ENCODE data around the gene CEP85L. TPM values are rescaled to one million over a fixed set of nuclear protein-coding genes. Genes with fewer than 3 reads are reported as not detected.

Gene CEP85L
- total RNA-seq, 2 experiments from 2014 or later: 48.9 to 53.1 TPM

DNA sequence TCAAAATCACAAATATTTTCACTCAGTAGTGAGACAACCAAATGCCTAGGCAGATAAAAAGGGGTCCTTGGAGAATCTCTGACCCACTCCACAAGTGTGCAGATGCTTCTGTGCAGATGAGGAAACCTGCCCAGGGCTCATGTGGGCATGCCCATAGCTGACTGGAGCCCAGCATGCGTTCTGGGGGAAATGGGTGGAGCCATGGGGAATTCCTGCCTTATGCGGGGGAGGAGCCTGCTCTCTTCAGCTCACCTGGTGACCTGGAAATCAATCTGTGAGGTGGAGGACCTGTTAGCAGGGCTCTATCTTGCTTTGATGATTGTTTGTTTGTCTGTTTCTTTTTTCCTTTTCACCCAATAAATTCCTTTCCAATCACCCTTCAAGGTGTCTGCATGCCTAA is 126.7 kb downstream of the CEP85L start:
- peaks cover 1% of the 10 kb centered on the region for H3K9me3 Mint-ChIP-seq
- ATAC-seq (ENCODE audit: low read depth) (no peak), DNase-seq (no peak)
- H3K4me3 Mint-ChIP-seq: no peak overlapping the region
- H3K27ac Mint-ChIP-seq: no peak overlapping the region
- no peaks in the 10 kb centered on the region for H3K27me3 Mint-ChIP-seq
- peaks cover 31% of the 10 kb centered on the region for H3K36me3 Mint-ChIP-seq
- H3K4me1 Mint-ChIP-seq: peaks cover 9% of the 10 kb centered on the region
- POLR2A ChIA-PET: no interaction called here

DNA sequence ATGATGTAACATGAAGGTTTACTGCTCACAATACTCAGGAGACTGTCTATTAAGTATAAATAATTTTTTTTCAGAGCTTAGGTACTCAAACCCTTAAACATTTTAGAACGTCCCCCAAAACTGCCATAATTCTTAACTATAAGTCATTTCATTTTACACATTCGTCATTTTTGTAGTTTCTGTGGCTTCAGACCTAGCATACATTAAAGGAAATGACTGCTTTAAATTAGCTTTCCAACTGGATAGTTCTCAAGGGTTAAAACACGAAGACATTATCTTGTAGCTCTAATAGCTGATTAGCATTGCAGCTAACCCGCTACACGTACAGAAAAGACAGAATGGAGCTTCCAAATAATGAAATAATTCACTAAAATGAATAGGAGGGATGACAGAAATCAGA is 128.2 kb downstream of the CEP85L start:
- Mint-ChIP-seq H3K4me1 (peaks cover 9% of the 10 kb centered on the region), H3K4me3 (no peak overlapping the region), H3K27ac (no peak overlapping the region), H3K9me3 (peaks cover 1% of the 10 kb centered on the region), H3K36me3 (peaks cover 43% of the 10 kb centered on the region), H3K27me3 (no peaks in the 10 kb centered on the region)
- DNase-seq (no peak), ATAC-seq (ENCODE audit: low read depth) (no peak)
- POLR2A ChIA-PET: no interaction called here

DNA sequence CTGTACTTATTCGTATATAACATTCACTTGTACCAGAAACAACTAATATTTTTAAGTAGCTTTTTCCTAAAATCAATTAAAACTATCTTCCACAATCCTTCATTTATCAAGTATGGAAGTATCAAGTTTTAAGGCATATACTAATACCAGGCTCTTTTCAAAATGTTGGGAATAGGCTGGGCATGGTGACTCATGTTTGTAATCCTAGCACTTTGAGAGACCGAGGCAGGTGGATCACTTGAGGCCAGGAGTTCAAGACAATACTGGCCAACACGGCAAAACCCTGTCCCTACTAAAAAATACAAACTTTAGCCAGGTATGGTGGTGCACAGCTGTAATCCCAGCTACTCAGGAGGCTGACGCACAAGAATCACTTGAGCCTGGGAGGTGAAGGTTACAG is 129.0 kb downstream of the CEP85L start:
- Mint-ChIP-seq H3K4me1 (peaks cover 9% of the 10 kb centered on the region), H3K4me3 (no peak overlapping the region), H3K36me3 (peaks cover 51% of the 10 kb centered on the region), H3K27me3 (no peaks in the 10 kb centered on the region), H3K27ac (no peak overlapping the region), H3K9me3 (peaks cover 3% of the 10 kb centered on the region)
- POLR2A ChIA-PET: no interaction called here
- ATAC-seq (ENCODE audit: low read depth) (no peak), DNase-seq (no peak)

DNA sequence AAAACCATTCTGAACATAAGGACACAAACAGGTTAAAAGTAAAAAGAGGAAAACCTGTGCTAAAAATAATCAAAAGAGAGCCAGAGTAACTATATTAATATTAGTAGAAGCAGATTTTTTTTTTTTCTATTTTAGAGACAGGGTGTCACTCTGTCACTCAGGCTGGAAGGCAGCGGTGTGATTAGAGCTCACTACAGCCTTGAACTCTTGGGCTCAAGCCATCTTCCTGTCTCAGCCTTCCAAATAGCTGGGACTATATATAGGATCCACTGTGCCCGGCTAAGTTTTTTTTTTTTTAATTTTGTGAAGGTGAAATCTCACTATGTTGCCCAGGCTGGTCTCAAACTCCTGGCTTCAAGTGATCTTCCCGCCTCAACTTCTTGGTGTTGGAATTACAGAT is 136.7 kb downstream of the CEP85L start:
- POLR2A ChIA-PET: no interaction called here
- no peak overlapping the region for H3K27ac Mint-ChIP-seq
- DNase-seq: no peak
- H3K36me3 Mint-ChIP-seq: peaks cover 32% of the 10 kb centered on the region
- peaks cover 6% of the 10 kb centered on the region for H3K4me1 Mint-ChIP-seq
- H3K4me3 Mint-ChIP-seq: no peak overlapping the region
- H3K9me3 Mint-ChIP-seq: peaks cover 2% of the 10 kb centered on the region
- ATAC-seq (ENCODE audit: low read depth): no peak
- H3K27me3 Mint-ChIP-seq: no peaks in the 10 kb centered on the region

DNA sequence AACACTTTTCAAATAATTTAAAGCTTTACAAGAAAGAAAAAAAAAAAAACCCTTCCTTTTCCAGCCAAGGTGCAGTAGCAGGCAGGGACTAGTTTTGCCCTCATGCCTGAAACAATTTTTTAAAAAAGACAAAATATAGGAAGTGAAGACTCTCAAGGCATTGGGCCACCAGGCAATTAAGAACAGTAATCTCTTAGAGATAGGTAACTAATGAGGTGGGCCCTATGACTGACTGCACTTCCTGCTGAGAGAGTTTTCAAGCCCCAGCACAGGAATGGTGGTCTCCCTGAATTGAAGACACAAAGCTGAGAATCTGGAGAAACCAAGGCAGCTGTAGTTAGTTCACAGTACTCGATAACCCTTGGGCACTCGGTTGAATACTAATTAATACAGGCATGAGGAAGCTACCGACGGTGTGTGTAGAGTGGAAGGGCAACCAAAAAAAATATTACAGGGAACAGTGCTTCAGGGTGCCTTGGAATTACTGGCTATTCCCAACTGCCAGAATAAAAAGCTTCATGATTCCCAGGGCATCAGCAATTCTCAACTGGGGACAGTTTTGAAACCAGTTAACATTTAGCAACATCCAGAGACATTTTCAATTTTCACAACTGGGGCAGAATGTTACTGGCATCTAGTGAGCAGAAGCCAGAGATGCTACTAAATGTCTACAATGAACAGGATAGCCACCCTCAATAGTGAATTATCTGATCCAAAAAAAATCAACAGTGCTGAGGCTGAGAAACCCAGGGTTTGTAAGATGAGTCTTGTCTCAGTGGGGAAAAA is 139.3 kb downstream of the CEP85L start:
- H3K4me3 Mint-ChIP-seq: no peak overlapping the region
- no peaks in the 10 kb centered on the region for H3K27me3 Mint-ChIP-seq
- H3K9me3 Mint-ChIP-seq: no peaks in the 10 kb centered on the region
- peaks cover 8% of the 10 kb centered on the region for H3K4me1 Mint-ChIP-seq
- no peak for ATAC-seq (ENCODE audit: low read depth)
- peaks cover 13% of the 10 kb centered on the region for H3K36me3 Mint-ChIP-seq
- POLR2A ChIA-PET: no interaction called here
- H3K27ac Mint-ChIP-seq: no peak overlapping the region
- no peak for DNase-seq

DNA sequence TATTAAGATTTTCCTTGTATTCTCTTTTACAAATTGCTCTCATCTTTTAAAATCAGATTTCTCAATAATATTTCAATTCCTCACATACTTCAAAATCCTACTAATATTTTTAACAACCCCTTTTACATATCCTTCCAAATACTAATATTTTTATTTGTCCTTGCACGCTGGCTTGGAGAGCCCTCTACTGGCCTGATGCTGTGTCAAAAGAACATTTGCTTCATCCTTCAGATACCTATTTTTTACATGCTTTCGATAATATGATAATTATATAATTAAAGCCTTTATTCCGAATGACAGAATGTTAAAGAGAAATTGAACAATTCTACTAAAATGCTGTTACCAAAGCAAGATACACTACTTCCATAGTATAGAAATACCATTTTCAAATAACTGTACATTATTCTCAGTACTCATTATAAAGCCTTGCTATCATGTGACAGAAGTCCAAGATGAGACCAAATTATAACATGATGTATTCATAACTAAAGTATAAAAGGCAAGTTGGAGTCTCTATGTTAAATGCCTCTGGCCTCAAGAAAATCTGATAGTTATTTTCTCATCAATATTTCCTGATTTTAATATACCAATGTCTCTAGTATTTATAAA is 142.3 kb downstream of the CEP85L start:
- H3K36me3 Mint-ChIP-seq: peaks cover 21% of the 10 kb centered on the region
- no peaks in the 10 kb centered on the region for H3K27me3 Mint-ChIP-seq
- peaks cover 10% of the 10 kb centered on the region for H3K4me1 Mint-ChIP-seq
- peaks cover 2% of the 10 kb centered on the region for H3K9me3 Mint-ChIP-seq
- DNase-seq (no peak), ATAC-seq (ENCODE audit: low read depth) (no peak)
- H3K27ac Mint-ChIP-seq: no peak overlapping the region
- no peak overlapping the region for H3K4me3 Mint-ChIP-seq
- POLR2A ChIA-PET: no interaction called here

DNA sequence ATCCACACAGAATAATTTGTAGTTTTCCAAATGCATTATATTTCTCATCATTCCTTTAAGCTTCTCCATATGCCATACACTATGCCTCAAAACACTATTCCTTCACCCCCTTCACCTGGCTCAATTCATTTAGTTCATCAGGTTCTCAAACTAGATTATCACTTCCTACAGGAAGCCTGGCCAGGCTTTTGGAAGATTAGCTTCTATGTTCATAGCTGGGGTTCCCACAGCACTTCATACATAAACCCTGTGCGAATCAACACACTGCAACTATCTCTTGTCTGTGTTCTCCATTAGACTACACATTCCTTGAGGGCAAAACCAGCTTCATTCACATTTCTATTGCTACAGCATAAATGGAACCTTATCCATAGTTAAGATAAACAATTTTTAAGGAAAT is 143.8 kb downstream of the CEP85L start:
- POLR2A ChIA-PET: no interaction called here
- DNase-seq: no peak
- H3K27ac Mint-ChIP-seq: peak overlapping the region; percentile 2
- no peak for ATAC-seq (ENCODE audit: low read depth)
- H3K4me1 Mint-ChIP-seq: peaks cover 10% of the 10 kb centered on the region
- no peaks in the 10 kb centered on the region for H3K27me3 Mint-ChIP-seq
- peaks cover 32% of the 10 kb centered on the region for H3K36me3 Mint-ChIP-seq
- no peak overlapping the region for H3K4me3 Mint-ChIP-seq
- H3K9me3 Mint-ChIP-seq: peaks cover 3% of the 10 kb centered on the region

DNA sequence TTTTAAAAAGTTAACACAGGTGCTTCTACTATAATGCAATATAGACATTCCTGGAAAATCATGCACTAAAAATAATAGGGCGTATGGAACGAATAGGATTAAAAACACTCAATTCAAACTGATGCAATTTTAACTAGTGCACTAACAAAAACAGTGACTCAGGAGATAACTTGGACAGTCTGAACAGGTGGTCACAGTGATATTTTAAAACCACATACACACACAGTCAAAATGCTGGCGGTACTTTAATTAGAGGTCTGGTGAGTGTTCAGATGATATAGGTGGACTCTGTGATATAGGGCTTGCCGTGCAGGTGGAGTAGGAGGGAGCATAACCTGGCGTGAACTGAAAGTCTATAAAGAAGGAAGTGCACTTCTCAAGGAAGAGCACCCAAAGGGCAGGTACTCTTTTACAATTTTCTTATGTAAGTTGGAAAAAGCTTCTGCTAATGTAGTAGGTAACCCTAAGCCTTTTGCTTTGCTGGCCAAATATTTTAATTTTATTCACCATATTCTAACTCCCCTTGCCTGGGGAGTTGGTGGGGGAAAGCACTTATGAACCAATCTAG is 145.2 kb downstream of the CEP85L start:
- Mint-ChIP-seq H3K27me3 (no peaks in the 10 kb centered on the region), H3K4me3 (no peak overlapping the region), H3K9me3 (peaks cover 10% of the 10 kb centered on the region), H3K36me3 (peaks cover 47% of the 10 kb centered on the region), H3K27ac (peak overlapping the region; percentile 18), H3K4me1 (peaks cover 8% of the 10 kb centered on the region)
- no peak for DNase-seq
- POLR2A ChIA-PET: no interaction called here
- no peak for ATAC-seq (ENCODE audit: low read depth)

DNA sequence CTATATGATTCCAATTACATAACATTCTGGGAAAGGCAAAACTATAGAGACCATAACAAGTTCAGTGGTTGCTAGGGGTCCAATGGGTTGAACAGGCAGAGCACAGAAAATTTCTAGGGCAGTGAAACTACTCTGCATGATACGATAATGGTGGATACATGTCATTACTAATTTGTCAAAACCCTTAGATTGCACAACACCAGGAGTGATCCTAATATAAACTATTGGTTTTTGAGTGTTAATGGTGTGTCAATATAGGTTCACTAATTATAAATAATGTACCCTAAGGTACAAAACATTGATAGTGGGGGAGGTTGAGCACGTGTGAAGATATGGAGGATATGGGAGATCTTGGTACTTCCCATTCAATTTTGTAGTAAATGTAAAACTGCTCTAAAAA is 145.7 kb downstream of the CEP85L start:
- POLR2A ChIA-PET: no interaction called here

DNA sequence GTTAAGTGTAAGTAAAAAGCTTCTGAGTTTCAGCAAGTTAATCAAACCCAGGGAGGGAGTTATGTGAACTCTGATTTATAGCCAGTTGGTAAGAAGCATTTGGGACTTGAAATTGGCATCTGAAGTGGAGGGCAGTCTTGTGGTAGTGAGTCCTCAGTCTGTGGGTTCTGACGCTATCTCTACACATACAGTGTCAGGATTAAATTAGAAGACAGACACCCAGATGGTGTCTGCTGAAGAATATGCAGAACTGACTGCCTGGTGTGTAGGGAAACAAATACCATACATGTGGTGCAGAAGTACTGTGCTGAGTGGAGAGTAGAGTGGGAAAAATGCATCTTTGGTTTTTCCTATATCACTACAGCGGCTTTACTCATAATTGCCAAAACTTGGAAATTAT is 146.8 kb downstream of the CEP85L start:
- Mint-ChIP-seq H3K4me3 (no peak overlapping the region), H3K9me3 (peaks cover 15% of the 10 kb centered on the region), H3K27me3 (no peaks in the 10 kb centered on the region), H3K4me1 (peaks cover 8% of the 10 kb centered on the region), H3K36me3 (peaks cover 58% of the 10 kb centered on the region), H3K27ac (no peak overlapping the region)
- ATAC-seq (ENCODE audit: low read depth): no peak
- DNase-seq: no peak
- POLR2A ChIA-PET: no interaction called here

More for the DNA sequence above, 145.7 kb downstream of the CEP85L start:
- Mint-ChIP-seq H3K36me3 (peaks cover 52% of the 10 kb centered on the region), H3K9me3 (peaks cover 11% of the 10 kb centered on the region), H3K27ac (no peak overlapping the region), H3K27me3 (no peaks in the 10 kb centered on the region), H3K4me3 (no peak overlapping the region), H3K4me1 (peaks cover 8% of the 10 kb centered on the region)
- no peak for DNase-seq
- ATAC-seq (ENCODE audit: low read depth): no peak

DNA sequence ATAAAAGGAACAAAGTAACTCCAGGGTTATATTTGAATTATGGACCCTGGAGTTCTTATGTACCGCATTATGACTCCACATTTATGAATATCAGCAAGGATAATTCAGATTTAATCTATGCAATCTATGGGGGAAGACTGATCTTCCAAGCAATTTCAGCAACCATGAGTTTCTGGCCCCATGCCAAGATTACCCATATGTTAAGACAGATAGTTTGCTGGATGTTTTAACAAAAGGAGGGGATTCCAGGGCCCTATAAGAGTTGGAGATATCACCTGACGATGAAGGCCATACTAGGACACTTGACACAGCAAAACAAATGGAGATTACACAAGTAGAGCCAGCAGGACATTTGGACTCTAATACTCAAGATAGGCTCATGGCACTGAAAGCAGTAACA is 149.2 kb downstream of the CEP85L start:
- no peak for DNase-seq

DNA sequence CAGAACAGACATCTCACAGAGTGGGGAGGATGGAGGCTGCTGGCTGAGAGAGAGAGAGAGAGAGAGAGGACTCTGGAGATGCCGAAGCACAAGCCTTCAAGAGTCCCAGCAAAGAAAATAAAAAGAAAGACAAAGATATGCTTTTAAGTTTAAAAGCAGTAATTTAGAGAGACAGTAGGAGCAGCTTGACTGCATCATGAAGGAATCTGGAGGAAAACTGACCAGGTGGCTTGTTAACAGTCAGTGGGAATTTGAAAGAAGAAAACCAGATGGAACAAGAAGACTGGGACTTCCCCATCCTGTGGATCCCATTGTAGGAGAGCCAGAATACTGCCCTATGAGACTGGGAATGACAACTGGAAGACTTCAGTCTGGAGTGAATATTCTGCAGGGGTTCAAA is 149.6 kb downstream of the CEP85L start:
- no peak for ATAC-seq (ENCODE audit: low read depth)
- POLR2A ChIA-PET: no interaction called here
- Mint-ChIP-seq H3K9me3 (peaks cover 15% of the 10 kb centered on the region), H3K4me3 (no peak overlapping the region), H3K36me3 (peaks cover 62% of the 10 kb centered on the region), H3K27me3 (no peaks in the 10 kb centered on the region), H3K4me1 (peaks cover 3% of the 10 kb centered on the region), H3K27ac (no peak overlapping the region)
- DNase-seq: no peak

More for the DNA sequence above, 149.2 kb downstream of the CEP85L start:
- Mint-ChIP-seq H3K27me3 (no peaks in the 10 kb centered on the region), H3K4me1 (peaks cover 6% of the 10 kb centered on the region), H3K27ac (no peak overlapping the region), H3K9me3 (peaks cover 15% of the 10 kb centered on the region), H3K36me3 (peaks cover 61% of the 10 kb centered on the region), H3K4me3 (no peak overlapping the region)
- POLR2A ChIA-PET: no interaction called here
- ATAC-seq (ENCODE audit: low read depth): no peak

DNA sequence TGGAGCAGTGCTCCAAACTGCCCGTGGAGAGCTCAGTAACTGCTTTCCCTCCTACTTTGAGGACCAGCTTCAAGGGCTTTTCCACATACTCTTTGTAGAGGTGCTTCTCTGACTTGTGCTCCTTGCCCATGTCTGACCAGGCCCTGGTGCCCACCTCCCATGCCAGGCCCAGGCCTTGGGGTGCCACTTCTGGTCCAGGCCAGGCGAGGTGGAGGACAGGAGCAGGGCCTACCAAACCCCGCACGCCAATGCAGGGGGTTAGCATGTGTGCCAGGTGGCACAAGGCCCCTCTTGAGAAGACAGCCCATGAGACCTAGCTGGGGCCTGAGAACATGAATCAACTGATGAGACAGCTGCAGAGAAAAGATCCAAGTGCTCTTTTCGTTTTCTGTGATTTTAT is 150.3 kb downstream of the CEP85L start:
- no peaks in the 10 kb centered on the region for H3K27me3 Mint-ChIP-seq
- POLR2A ChIA-PET: no interaction called here
- peaks cover under 1% of the 10 kb centered on the region for H3K4me1 Mint-ChIP-seq
- no peak for ATAC-seq (ENCODE audit: low read depth)
- no peak overlapping the region for H3K4me3 Mint-ChIP-seq
- no peak for DNase-seq
- H3K36me3 Mint-ChIP-seq: peaks cover 62% of the 10 kb centered on the region
- H3K9me3 Mint-ChIP-seq: peaks cover 15% of the 10 kb centered on the region
- no peak overlapping the region for H3K27ac Mint-ChIP-seq

All from activated naive CD8-positive, alpha-beta T cell treated with anti-CD3 and anti-CD28 coated beads, Interleukin-2, amount 10 ng/mL, durations not matched to agents 7 days and 5 days (primary cell).